Fibroblast of upper back skin (primary cell): ENCODE results near the gene DACH1.
"Not testable (repeated sequence)": the region's sequence is repeated elsewhere in the genome, so short reads cannot be mapped to it uniquely, and the experiment has no call there.

Experiments
- DNase-seq: peaks from one replicate; pipeline ENCODE4 v3.0.0-alpha.2; 2013

DACH1 gene

GRCh38 chr13:71864986-71865873 is 1.8 kb downstream of the DACH1 start:
- no peak for DNase-seq

- DNase-seq = no peak
These were observed 2.7 kb downstream of the DACH1 start for GRCh38 chr13:71864094-71864985.

DNA sequence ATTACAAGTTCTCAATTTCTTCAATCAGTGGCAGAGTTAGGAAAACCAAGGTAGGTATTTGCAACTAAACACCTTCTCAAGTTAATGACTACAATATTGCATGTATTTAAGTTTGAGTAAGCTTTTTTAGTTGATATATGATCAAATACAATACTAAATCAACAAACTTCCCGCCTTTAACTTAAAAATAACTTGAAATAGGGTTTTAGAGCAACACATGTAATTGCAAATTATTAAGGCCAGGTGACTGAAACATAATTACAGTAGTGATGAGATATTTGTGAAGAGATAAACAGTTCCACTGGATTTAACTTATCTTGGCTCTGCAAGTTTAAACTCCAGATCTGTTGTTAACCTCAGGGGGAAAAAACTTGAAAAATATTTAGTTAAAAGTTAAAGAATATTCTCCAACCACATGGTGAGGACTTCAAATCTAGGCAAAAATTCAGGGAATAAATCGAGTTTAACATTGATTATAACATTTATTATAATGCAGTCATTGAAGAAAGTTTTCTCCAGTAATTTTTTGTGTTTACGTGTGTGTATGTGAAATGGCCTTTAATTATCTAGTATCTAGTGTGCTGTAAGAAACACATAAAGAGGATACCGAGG is 3.6 kb downstream of the DACH1 start:
- no peak for DNase-seq

GRCh38 chr13:71862459-71862943 is 4.5 kb downstream of the DACH1 start:
- no peak for DNase-seq

- DNase-seq = no peak
These were observed 5.1 kb downstream of the DACH1 start for GRCh38 chr13:71861769-71862458.

- DNase-seq = no peak
These were observed 6.4 kb downstream of the DACH1 start for GRCh38 chr13:71860547-71861138.

DNA sequence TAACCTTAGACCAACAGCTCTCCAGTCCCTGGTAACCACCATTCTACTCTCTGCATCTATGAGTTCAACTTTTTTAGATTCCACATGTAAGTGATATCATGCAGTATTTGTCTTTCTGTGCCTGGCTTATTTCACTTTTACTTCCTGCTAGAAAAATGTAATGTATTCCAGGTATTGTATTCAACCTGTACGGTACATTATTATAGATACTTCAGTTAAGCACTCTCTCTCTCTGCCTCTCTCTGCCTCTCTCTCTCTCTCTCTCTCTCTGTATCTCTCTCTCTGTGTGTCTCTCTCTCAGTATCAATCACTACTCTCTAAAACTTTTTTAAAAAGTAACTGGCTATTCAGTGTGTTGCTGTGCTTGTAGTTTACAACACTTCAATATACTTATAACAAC is 8.4 kb downstream of the DACH1 start:
- DNase-seq = no peak

GRCh38 chr13:71856548-71857043 is 10.4 kb downstream of the DACH1 start:
- no peak for DNase-seq

- no peak for DNase-seq
These were observed 12.6 kb downstream of the DACH1 start for GRCh38 chr13:71854401-71854800.

GRCh38 chr13:71853725-71854124 is 13.3 kb downstream of the DACH1 start:
- DNase-seq = no peak

DNA sequence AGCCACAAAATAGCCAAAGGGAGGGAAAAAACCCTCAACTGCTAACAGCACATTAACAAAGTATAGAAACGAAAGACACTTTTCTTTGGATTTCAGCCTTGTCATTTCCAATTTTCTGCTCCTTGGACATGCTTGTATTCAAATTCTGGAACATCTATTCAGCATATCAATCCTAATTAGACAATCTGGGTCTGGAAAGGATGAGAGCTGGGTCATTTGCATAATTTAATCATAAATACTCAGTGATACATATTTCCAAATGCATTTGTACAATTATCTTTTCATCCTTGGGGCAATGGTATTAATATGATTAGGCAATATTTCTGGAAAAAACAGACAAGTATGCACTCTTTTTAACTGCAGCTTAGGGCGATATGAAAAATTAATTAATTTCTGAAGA is 14.3 kb downstream of the DACH1 start:
- DNase-seq = no peak

DNA sequence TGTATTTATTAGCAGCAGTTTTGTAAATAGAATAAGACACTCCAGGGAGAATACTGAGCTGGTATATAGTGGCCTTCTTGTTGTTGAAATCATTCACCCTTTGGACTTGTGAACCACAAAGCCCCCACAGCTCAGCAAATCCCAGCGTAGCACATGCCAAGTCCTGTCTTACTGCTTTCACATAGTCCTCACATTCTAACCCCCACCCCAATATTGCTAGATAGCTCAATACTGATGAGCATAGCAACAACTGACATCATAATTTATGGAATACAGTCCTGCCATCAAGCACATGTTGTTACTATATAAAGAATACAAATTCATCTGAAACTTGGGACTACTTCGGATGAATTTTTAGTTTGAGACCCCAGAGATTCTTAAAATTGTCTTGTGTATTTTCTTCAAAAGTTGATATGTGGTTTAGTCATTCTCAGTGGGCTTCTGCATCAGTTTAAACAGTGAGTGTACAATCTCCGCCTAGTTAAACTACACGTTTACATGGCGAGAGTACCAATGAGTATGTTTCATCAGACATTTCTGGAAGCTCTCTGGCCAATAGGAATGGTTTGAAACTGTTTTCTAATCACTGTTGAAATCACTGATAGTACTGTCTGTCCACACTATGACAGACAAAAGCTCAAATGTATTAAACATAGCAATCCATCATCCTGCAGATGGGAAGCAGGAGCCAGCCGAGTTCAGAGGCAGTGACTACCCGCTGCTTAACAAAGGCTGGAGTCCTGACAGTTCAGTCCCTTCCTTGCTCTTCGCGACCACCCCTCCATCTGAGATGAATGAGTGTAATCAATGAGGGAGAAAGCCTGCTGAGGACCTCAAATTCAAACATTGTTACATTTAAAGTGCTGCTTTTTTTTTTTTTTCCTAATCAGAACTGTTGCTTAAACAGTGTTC is 15.2 kb downstream of the DACH1 start:
- no peak for DNase-seq

DNA sequence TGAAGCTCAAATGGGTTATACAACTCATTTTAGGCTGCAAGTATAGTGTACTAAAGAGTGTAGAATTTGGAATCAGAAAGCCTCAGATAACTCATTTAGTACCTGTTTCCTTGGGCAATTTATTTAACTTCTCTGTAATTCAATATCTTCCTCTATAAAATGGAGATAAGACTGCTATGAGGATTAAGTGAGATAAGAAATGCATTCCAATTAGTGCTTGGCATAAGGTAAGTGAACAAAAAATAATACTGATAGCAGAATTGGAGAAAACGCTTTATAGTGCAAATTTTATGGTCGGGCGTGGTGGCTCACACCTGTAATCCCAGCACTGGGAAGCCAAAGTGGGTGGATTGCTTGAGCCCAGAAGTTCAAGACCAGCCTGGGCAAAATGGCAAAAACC is 25.0 kb downstream of the DACH1 start:
- no peak for DNase-seq

GRCh38 chr13:71838842-71839241 is 28.2 kb downstream of the DACH1 start:
- no peak for DNase-seq

DNA sequence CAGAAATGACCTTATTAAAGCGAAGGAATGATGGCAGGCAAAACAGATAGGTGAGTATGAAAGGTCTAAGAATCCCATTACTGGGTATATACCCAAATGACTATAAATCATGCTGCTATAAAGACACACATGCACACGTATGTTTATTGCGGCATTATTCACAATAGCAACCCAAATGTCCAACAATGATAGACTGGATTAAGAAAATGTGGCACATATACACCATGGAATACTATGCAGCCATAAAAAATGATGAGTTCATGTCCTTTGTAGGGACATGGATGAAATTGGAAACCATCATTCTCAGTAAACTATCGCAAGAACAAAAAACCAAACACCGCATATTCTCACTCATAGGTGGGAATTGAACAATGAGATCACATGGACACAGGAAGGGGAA is 29.4 kb downstream of the DACH1 start:
- DNase-seq = not testable (repeated sequence)

DNA sequence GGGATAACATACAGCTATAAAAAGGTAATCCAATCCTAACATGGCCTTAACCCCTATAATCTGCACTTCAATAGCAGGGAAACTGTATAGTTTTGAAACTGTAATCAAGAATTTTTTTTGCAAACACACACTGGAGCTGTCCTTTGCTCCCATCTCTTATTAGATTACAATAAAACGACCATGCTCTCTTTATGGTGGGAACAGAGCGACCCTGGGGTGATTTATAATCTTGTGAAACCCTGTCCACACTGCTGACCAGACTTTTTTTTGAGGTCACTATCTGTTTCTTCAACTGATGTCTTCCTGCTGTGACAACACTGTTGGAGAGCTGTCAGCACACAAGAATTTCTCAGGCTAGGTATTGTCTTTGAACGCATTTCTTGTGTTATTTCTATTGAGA is 35.3 kb downstream of the DACH1 start:
- no peak for DNase-seq

DNA sequence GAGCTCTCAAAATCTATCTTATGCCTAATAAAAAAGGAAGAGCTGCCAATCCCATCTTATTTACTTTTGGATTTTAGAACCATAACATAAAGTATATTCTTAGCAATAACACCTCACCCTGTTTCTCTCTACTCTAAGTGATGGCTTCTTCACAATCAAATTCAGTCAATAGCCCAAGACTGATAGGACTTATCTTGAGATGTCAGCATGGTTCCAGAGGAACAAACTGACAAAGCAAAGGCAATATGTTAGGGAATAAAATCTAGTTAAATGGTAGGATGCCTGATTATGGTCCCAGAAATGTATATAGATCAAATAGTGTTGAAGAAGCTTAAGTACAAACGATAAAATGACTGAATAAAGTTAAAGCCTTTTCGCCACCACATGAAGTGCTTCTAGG is 36.3 kb downstream of the DACH1 start:
- no peak for DNase-seq

DNA sequence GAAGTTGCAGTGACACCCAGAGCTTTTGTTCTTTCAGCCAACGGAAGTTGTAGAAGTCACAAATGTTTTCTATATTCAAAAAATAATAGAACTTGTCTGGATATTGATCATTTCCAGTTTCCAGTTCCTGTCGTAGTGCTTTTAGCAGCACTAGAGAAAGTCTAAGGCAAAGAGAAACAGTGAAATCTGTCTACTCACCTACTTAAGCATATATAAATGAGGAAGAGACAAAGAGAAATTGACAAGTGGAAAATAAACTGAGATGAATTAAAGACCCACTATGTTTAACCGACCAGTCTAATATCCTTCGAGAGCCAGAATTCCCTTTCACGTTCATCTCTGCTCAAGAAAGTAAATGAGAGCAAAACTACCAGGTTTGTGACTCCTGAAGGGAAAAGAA is 36.7 kb downstream of the DACH1 start:
- no peak for DNase-seq

- no peak for DNase-seq
These were observed 37.5 kb downstream of the DACH1 start for GRCh38 chr13:71829547-71829946.

DNA sequence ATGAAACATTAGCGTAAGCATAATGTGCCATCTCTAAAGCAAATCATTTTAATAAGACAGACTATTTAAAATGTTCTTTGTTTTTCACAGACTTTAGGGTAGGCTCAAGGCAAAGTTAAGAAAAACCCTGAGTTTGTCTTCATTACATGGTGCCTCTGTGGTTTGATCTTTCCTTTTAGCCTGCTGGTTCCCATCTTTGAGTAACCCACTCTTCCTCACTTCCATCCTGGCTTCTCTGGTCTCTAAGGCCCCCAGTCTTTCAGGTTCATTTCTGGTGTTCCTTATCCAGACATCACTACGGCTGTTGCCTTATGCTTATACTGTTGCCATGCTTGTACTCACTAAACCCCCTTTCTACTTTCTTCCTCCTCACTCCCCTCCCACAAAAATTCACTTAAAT is 38.4 kb downstream of the DACH1 start:
- DNase-seq = no peak

GRCh38 chr13:71828117-71828516 is 38.9 kb downstream of the DACH1 start:
- DNase-seq = no peak
